RWPE2 (cell line): ENCODE measurements around the gene CRKL.
A peak's percentile ranks its signal among the peaks of the same experiment; 100 is the strongest.

Source experiments
- ATAC-seq: fragments of 200-7000 bp; cut with Tn5 transposase; 3 replicates; pipeline ENCODE4 v1.9.1; 2021; ENCODE audit warnings: low read depth
- DNase-seq: peaks from one replicate; pipeline ENCODE4 v3.0.0-alpha.2; 2020; ENCODE audit warnings: low spot score
- H3K27ac ChIP-seq: fragments of 450-650 bp; 2 replicates; pipeline ENCODE4 v1.5.1; 2017; ENCODE audit warnings: mild to moderate bottlenecking; ENCODE audit not compliant: poor library complexity, severe bottlenecking
- H3K27me3 ChIP-seq: fragments of 250-450 bp; sonication (Bioruptor Pico); 2 replicates; pipeline ENCODE4 v1.5.1; 2021; ENCODE audit warnings: mild to moderate bottlenecking, moderate library complexity; ENCODE audit not compliant: insufficient read depth, poor library complexity, severe bottlenecking
- H3K36me3 ChIP-seq: fragments of 250-450 bp; sonication (Bioruptor Pico); 2 replicates; pipeline ENCODE4 v1.5.1; 2020; ENCODE audit warnings: low read depth, mild to moderate bottlenecking, moderate library complexity
- H3K4me1 ChIP-seq: fragments of 250-450 bp; sonication (Bioruptor Pico); 2 replicates; pipeline ENCODE4 v1.5.1; 2021; ENCODE audit warnings: mild to moderate bottlenecking, moderate library complexity; ENCODE audit not compliant: insufficient read depth, poor library complexity, severe bottlenecking
- H3K4me3 ChIP-seq: fragments of 250-450 bp; sonication (Bioruptor Pico); 2 replicates; pipeline ENCODE4 v1.5.1; 2021; ENCODE audit warnings: mild to moderate bottlenecking, moderate library complexity; ENCODE audit not compliant: severe bottlenecking
- H3K9me3 ChIP-seq: fragments of 250-450 bp; sonication (Bioruptor Pico); 2 replicates; pipeline ENCODE4 v1.5.1; 2021; ENCODE audit warnings: mild to moderate bottlenecking, moderate library complexity; ENCODE audit not compliant: severe bottlenecking
- CTCF ChIP-seq: fragments of 450-650 bp; IDR thresholded peaks from one replicate; pipeline ENCODE4 v1.5.1; 2017; ENCODE audit warnings: mild to moderate bottlenecking, moderate library complexity; ENCODE audit not compliant: poor library complexity, severe bottlenecking

Gene CRKL

DNA sequence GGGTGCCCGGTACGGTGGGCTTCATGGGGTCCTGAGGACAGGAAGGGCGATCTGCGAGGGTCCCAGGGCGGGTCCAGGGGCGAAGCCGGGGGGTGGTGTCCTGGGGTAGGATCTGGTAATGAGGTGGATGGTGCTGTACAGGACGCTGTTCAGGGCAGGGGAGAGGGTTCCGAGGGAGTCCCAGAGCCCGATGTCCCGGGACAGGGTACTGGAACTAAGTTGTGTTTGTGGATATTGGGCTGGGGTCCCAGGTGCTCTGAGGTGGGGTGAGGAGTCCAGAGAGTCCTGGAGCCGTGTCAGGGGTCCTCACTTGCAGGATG lies 65.3 kb downstream of the CRKL start:
- no peaks in the 10 kb centered on the region for H3K9me3 ChIP-seq
- H3K27ac ChIP-seq: peak overlapping the region; percentile 58
- peak; percentile 35 for ATAC-seq
- DNase-seq: no peak
- no peaks in the 10 kb centered on the region for H3K27me3 ChIP-seq
- peaks cover 27% of the 10 kb centered on the region for H3K36me3 ChIP-seq
- no peak for TF ChIP-seq CTCF
- H3K4me3 ChIP-seq: peak overlapping the region; percentile 84
- H3K4me1 ChIP-seq: no peaks in the 10 kb centered on the region

GRCh38 chr22:20983081-20983771 lies 66.0 kb downstream of the CRKL start:
- Histone ChIP-seq H3K27ac (no peak overlapping the region), H3K4me3 (peak overlapping the region; percentile 84), H3K9me3 (no peaks in the 10 kb centered on the region), H3K27me3 (no peaks in the 10 kb centered on the region), H3K4me1 (no peaks in the 10 kb centered on the region), H3K36me3 (peaks cover 30% of the 10 kb centered on the region)
- no peak for ATAC-seq
- DNase-seq: no peak
- no peak for TF ChIP-seq CTCF

GRCh38 chr22:20985720-20986119 lies 68.5 kb downstream of the CRKL start:
- H3K27ac ChIP-seq: no peak overlapping the region
- DNase-seq (no peak), ATAC-seq (no peak)
- no peaks in the 10 kb centered on the region for H3K27me3 ChIP-seq
- no peak for TF ChIP-seq CTCF
- no peaks in the 10 kb centered on the region for H3K4me1 ChIP-seq
- H3K4me3 ChIP-seq: no peak overlapping the region
- no peaks in the 10 kb centered on the region for H3K9me3 ChIP-seq
- H3K36me3 ChIP-seq: peaks cover 42% of the 10 kb centered on the region

GRCh38 chr22:20986365-20986764 lies 69.2 kb downstream of the CRKL start:
- Histone ChIP-seq H3K36me3 (peaks cover 42% of the 10 kb centered on the region), H3K27ac (no peak overlapping the region), H3K9me3 (no peaks in the 10 kb centered on the region), H3K4me1 (no peaks in the 10 kb centered on the region), H3K27me3 (no peaks in the 10 kb centered on the region), H3K4me3 (no peak overlapping the region)
- no peak for TF ChIP-seq CTCF
- ATAC-seq (no peak), DNase-seq (no peak)

- Histone ChIP-seq H3K4me3 (no peak overlapping the region), H3K4me1 (no peaks in the 10 kb centered on the region), H3K36me3 (peaks cover 49% of the 10 kb centered on the region), H3K27me3 (no peaks in the 10 kb centered on the region), H3K27ac (no peak overlapping the region), H3K9me3 (no peaks in the 10 kb centered on the region)
- no peak for DNase-seq
- no peak for ATAC-seq
- no peak for TF ChIP-seq CTCF
Observed at GRCh38 chr22:20987375-20987774, 70.2 kb downstream of the CRKL start.
